HG02970 (cell line): ENCODE results near the gene CA5A.
"Not testable (repeated sequence)": the region's sequence is repeated elsewhere in the genome, so short reads cannot be mapped to it uniquely, and the experiment has no call there.

Experiments
- ATAC-seq: cut with Tn5 transposase; IDR thresholded peaks from one replicate; pipeline ENCODE4 v1.9.1; 2021; ENCODE audit warnings: mild to moderate bottlenecking, moderate library complexity, moderate number of reproducible peaks; ENCODE audit not compliant: unreplicated experiment, low FRiP score

Gene CA5A

GRCh38 chr16:87949071-87949744 is 12.9 kb upstream of the CA5A start:
- no peak for ATAC-seq

- ATAC-seq = no peak
These were observed 12.4 kb upstream of the CA5A start for GRCh38 chr16:87948735-87949070.

GRCh38 chr16:87948119-87948545 is 11.8 kb upstream of the CA5A start:
- no peak for ATAC-seq

- ATAC-seq = no peak
These were observed 11.2 kb upstream of the CA5A start for GRCh38 chr16:87947356-87948118.

GRCh38 chr16:87946596-87947347 is 10.4 kb upstream of the CA5A start:
- ATAC-seq = no peak

GRCh38 chr16:87945351-87946042 is 9.2 kb upstream of the CA5A start:
- ATAC-seq = no peak

GRCh38 chr16:87942680-87943079 is 6.4 kb upstream of the CA5A start:
- no peak for ATAC-seq

- ATAC-seq = no peak
These were observed 3.5 kb upstream of the CA5A start for GRCh38 chr16:87939562-87940423.

- no peak for ATAC-seq
These were observed 2.2 kb upstream of the CA5A start for GRCh38 chr16:87938412-87938949.

- ATAC-seq = not testable (repeated sequence)
These were observed 858 bp upstream of the CA5A start for GRCh38 chr16:87937231-87937542.

GRCh38 chr16:87936016-87936374 is 334 bp downstream of the CA5A start:
- not testable (repeated sequence) for ATAC-seq

- ATAC-seq = not testable (repeated sequence)
These were observed 1.4 kb downstream of the CA5A start for GRCh38 chr16:87934752-87935425.

- no peak for ATAC-seq
These were observed 3.2 kb downstream of the CA5A start for GRCh38 chr16:87933140-87933495.

- not testable (repeated sequence) for ATAC-seq
These were observed 3.7 kb downstream of the CA5A start for GRCh38 chr16:87932475-87933139.

GRCh38 chr16:87931504-87931903 is 4.8 kb downstream of the CA5A start:
- ATAC-seq = no peak

- ATAC-seq = no peak
These were observed 5.9 kb downstream of the CA5A start for GRCh38 chr16:87930456-87930855.

GRCh38 chr16:87929986-87930385 is 6.3 kb downstream of the CA5A start:
- no peak for ATAC-seq

GRCh38 chr16:87927195-87927562 is 9.2 kb downstream of the CA5A start:
- no peak for ATAC-seq
